HFF-Myc (cell line): ENCODE measurements around the gene RFX8.

Experiments
- DNase-seq: peaks from one replicate; pipeline ENCODE4 v3.0.0-alpha.2; 2011; ENCODE audit warnings: low read depth; ENCODE audit errors: extremely low read depth
- H3K4me3 ChIP-seq: replicated peaks from 2 replicates; pipeline ENCODE4 v1.5.1; 2011; ENCODE audit warnings: low read depth, mild to moderate bottlenecking, control low read depth, low read length
- CTCF ChIP-seq: IDR thresholded peaks from 2 replicates; pipeline ENCODE4 v1.5.1; 2012; ENCODE audit warnings: mild to moderate bottlenecking, low read depth, low read length, control low read depth; ENCODE audit errors: missing control alignments

Gene RFX8

GRCh38 chr2:101383016-101383541 is 91.8 kb downstream of the RFX8 start:
- H3K4me3 ChIP-seq, result no peak overlapping the region
- TF ChIP-seq CTCF, result no peak
- DNase-seq, result no peak

DNA sequence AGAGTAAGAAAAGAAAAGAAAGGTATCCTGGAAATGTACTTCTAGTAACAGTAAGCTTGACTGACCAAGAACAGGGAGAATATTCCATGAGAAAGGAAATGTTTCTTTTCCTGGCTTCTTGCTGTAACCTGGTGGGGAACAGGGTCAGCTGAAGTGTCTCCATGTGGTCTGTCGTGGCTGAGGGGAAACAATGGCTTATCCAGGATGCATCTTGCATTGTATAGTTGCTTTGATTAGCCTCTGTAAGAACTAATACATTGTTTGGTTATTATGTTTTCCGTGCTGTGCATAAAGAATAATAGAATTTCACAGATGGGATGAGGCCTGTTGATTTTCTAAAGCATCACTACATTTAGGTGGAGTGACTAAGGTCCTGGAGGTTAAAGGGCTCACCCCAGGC is 92.5 kb downstream of the RFX8 start:
- DNase-seq, result no peak
- no peak for TF ChIP-seq CTCF
- no peak overlapping the region for H3K4me3 ChIP-seq

DNA sequence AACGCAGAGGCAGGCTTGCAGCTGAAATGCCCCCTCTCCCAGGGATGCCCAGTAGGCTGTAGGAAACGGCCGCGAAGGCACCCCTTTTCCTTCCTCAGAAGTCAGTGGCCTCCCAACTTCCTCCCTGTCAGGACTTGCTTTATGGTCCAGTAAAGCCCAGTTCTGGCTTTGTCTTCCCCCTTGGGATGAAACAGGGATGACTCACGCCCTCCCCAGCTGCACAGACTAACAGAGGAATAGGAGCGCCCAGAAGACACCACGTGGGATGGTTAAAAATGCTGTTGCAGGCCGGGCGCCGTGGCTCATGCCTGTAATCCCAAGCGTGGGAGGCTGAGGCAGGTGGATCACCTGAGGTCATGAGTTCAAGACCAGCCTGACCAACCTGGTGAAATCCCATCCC is 94.5 kb downstream of the RFX8 start:
- TF ChIP-seq CTCF, result no peak
- H3K4me3 ChIP-seq, result no peak overlapping the region
- no peak for DNase-seq

DNA sequence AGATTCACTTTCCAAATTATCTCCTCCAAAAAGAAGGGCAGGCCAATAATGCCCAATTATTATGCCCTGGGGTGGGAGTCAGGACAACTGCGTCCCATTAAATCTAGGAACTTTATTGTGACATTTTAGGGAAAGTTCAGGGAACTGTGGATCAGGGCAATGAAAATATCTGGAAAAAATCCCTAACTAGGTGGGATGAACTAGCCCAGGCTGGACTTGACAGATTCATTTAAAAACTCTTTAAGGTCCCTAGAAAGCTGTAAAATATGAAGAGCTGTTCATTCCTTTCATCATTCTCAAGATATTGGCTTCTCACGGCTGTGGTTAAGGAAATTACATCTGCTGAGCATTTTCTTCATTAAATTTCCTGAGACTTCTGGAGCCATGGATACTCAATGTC is 95.8 kb downstream of the RFX8 start:
- DNase-seq, result no peak
- no peak for TF ChIP-seq CTCF
- H3K4me3 ChIP-seq, result no peak overlapping the region

GRCh38 chr2:101375653-101376052 is 99.3 kb downstream of the RFX8 start:
- no peak for DNase-seq
- no peak for TF ChIP-seq CTCF
- no peak overlapping the region for H3K4me3 ChIP-seq

DNA sequence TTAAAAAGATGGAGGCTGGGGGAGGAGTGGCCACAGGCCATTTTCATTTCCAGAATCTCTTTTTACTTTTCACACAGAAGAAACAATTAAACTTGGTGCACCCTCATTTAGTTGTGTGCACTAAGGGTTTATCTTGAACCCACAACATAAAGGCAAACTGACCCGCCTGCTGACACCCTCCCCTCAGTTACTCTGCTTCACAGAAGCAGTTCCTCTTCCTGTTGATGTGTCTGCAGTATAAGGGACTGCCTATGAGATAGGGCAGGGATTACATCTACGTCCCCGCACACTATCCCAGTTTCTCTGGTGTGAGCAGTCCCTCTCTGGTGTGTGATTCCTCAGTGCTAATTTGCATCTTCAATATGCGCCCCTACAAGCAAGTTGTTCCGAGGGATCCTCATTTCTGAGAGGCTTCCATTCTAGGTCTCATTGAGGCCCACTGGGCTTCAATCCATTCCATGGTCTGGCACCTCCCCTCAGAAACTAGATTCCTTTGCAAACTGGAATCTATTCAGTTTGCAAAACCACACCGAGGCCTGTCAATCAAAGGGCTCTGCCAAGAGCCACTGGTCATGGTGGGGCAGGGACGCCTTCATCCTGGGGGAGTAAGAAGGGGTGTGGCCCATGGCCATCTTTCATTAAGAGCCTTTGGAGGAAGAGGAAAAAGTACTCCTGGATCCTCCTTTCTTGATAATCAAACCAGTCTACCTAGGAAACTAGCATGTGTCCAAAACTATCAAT is 99.9 kb downstream of the RFX8 start:
- no peak for DNase-seq
- no peak for TF ChIP-seq CTCF
- H3K4me3 ChIP-seq, result no peak overlapping the region

DNA sequence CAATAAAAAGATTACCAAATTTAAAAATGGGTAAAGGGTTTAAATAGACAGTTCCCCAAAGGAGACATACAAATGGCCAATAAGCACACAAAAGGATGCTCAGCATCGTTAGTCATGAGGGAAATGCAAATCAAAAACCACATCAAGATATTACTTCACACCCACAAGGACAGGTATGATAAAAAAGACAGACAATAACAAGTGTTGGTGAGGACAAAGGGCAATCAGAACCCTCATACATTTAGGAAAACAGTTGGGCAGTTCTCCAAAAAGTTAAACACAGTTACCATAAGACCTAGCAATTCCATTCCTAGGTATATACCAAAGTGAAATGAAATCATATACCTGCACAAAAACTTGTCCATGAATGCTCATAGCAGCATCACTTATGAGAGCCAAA is 102.1 kb downstream of the RFX8 start:
- no peak for DNase-seq
- no peak for TF ChIP-seq CTCF
- H3K4me3 ChIP-seq, result no peak overlapping the region
